ENCODE results near the gene GZF1.

The GZF1 gene

DNA sequence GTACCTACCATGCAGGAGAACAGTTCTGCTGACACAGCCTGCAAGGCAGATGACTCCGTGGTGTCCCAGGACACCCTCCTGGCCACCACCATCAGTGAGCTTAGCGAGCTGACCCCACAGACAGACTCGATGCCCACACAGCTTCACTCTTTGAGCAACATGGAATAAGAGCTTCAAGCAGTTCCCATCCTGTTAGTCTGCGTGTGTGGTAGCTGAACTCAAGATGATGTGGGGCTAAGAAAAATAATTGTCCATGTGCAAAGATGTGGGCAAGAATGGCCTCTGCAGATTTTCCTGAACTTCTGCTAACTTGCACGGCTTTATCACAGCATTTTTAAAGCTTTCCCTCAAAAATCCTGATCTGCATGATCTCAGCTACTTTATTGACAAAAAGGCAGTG lies 8.3 kb downstream of the GZF1 start:
- DNase-seq = no peak

DNA sequence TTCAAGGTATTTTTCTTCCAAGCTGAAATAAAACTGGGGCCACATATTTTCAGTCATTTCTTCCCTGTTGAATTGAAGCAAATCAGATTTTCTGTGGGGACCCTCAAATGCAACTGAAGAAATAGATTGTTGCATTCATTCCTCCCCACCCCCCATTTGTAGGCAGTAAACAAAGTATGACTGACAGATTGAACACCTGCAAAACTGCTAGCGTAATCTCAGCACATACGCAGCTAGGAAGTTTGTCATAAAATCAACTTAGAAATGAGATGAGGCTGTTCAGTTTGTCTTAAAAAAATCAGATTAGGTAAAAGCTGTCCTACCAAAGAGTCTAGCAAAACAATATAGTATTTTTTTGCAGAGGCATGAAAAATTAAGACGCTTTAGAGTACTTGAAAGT lies 8.9 kb downstream of the GZF1 start:
- no peak for DNase-seq

DNA sequence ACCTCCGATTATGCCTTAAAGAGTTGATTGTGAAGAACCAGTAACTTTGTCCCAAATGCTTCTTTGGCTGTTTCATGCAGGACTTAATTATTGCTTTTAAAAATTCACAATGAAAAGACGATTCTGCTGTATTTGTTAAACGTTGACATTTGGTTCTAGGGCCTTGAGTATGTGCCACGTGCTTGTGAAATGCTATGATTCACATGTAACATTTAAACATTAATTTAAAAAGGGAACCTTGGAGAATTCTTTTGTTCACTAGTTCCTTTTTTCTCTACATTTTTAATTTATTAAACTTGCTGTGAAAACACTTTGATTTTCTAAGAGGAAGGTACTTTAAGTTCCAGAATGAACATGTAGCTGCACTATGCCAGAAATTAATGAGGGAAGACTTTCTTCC lies 9.5 kb downstream of the GZF1 start:
- no peak for DNase-seq

DNA sequence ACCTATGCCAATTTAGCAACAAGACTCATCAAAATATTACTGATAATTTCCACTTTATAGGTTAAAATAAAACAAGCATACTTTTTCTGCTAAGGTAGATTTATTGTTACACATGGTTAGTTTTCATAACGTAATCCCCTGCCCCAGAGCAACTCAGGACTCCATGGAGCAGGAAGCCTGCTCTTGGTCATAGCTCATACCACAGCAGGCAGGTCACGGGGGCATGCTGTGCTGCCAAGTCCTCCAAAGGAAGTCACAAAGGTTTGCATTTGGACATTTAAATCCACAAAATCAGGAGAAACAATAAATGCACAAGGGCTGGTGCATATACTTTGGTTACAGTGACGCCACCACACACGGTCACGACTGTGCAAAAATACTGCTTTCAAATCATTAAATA lies 12.5 kb downstream of the GZF1 start:
- no peak for DNase-seq

DNA sequence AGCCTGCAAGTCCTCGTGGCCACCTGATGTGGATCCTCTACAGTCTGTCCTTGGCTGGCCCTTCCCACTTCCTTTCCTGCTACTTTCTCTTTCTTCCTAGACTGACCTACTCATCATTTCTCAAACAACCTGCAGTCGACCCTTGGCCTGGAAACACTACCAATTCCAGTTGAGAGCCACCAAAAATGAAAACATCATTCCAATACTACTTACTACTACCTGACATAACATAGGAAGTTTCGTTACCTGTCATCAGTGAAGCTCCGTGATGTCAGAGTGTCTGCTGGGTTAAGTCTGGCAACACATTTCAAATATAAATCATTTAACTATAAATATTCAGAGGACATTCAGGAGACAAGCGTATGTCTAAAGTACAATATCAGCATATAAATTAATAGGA lies 13.8 kb downstream of the GZF1 start:
- DNase-seq = no peak

DNA sequence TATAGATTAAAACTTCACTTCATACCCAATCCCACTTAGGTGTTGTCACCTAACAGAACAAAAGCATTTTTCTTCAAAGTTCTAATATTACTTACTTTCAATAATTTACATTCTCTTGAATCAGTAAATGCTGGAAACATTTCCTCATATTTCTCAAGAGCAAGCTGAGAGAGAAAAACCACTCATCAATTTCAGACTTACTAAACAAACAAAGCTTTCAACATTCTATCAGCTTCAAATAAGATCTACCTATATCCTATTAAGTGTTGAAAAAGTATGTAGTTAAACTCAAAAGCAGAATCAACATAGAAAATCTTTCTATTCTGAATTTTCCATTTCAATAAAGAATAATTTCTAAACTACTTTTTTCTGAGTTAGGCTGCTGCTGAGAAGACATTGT lies 17.8 kb downstream of the GZF1 start:
- no peak for DNase-seq

DNA sequence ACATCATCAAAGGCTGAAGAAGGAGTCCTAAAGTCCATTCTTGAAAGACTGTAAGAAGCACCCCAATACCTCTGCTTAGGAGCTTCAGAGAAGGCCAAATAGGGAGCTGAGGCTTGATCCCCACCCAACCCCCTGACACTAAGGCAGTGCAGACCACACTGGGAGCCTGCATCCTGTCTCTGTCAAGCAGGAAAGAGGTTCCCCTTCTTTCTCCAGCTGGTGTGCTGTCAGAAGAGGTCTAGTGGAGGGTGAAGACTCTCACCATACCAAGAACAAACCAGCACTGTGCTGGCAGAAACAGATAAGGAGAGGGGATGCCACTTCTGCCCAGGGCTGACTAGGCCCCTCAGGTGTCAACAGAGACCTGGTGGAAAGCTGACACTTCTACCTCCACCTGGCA lies 19.9 kb downstream of the GZF1 start:
- no peak for DNase-seq

DNA sequence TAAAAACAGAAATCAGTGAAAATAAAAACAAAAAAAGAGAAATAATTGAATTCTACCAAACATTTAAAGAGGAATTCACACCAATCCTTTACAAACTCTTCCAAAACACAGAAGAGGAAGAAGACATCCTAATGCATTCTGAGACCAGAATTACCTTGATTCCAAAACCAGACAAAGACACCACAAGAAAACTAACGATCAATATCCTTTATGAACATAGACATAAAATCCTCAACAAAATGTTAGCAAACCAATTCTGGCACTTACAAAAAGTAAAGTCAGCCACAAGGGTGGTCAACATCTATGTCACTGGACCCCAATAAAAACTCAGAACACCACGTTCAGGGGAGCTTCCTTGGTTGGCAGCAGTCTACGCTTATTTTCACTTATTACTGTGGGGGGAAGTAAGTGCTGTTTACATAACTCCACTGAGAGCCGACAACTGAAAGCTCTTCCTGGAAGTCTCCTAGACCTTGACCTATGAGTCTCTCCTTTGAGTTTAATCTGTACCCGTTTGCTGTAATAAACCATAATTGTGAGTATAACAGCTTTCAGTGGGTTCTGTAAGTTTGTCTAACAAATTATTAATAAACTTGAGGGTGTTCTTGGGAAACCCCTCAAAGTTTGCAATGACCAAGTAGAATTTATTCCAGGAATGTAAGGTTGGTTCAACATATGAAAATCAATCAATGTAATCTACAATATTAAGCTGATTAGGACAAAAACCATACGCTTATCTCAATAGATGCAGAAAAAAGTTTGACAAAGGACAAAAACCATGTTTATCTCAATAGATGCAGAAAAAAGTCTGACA lies 24.5 kb downstream of the GZF1 start:
- DNase-seq = no peak

DNA sequence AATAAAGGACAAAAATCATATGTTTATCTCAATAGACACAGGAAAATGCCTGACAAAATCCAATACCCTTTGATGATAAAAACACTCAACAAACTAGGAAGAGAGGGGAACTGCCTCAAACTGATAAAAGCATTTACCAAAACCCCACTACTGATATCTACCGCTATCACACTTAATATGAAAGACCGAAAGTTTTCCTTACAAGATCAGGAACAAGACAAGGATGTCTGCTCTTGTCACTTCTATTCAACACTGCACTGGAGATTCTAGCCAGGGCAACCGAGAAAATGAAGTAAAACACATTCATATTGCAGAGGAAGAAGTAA lies 25.1 kb downstream of the GZF1 start:
- DNase-seq = no peak

DNA sequence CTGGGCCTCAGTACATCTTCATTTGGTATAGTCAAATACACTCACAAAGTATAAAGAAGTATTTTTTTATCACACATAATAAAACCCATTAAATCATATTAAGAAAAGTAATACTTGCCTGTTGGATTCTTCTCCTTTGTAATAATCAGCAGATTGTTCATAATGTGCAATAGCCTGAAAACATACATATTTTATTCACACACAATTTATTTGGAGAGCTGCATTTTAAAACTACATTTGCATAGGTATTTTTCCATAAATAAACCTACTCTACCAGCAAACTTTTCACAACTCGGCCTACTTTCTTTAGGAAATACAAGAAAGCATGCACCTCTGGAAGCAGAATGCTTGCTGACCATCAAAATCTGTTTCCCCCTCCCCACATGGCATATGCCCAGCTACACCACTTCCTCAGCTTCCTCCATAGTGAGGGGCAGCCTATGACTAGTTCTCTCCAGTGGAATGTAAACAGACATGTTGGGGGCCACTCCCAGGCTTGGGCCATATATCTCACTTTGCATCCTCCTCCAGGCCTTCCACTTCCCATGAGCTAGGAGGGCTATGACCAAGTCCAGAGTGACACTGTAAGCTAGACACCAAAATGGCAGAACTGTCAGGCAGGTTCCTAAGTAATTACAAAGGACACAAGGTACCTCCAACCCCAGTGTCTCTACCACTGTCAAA lies 28.3 kb downstream of the GZF1 start:
- no peak for DNase-seq

DNA sequence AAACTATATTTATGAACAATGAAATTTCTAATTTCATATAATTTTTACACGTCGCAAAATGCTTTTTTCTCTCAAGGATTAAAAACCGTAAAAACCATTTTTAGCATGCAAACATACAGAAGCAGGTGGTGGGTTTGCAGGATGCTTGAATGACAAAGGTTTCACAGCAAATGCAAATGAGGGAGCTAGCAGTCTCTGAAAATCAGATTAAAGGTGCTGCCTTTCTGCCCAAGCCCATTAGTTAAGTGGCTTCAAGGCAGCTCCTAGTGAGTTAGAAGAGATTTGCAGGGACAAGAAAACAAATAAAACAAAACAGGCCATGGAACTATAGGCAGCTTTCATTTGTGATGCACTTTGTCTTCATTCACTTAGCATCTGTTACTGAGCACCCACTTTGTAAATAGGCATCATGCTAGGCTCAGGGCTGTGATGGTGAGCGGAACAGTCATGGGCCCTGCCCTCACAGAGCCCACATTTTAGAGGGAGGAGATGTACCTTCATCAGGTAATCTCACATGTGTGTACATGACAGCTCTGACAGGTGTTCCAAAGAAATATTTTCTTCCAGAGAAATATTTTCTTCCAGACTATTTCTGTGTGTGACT lies 29.8 kb downstream of the GZF1 start:
- DNase-seq = no peak

DNA sequence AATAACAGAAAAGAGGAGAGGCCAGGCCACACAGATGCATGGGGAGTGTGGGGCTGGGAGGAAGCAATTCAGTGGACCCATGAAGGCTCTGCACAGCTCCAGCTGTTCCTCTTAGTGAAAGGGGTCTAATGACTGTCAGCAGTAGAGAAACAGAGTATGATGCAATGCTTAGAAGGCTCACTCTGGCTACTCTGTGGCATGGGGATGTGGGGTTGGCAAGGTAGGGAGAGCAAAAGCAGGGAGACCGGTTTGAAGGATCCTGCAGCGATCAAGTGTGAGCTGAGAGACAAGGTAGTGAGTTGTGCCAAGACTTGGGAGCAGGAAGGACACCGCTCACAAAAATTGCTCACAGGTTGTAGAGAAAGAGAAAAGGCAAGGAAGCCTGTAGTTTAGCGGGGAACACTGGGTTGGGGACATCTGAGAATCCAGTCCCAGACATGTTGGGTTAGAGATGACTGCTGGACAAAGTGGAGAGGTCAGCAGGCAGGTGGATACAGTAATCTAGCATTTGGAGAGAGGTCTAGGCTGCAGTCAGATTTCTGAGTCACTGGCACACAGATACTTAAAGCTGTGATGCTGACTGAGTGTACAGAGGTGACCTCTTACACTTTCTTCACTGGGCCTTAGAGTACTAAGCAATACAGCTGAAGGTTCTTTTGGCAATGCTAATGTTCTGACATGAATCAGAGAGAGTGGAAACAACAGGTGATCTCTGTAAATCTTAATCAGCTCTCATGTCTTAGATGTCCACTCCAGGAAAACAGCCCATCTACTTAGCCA lies 32.2 kb downstream of the GZF1 start:
- no peak for DNase-seq

DNA sequence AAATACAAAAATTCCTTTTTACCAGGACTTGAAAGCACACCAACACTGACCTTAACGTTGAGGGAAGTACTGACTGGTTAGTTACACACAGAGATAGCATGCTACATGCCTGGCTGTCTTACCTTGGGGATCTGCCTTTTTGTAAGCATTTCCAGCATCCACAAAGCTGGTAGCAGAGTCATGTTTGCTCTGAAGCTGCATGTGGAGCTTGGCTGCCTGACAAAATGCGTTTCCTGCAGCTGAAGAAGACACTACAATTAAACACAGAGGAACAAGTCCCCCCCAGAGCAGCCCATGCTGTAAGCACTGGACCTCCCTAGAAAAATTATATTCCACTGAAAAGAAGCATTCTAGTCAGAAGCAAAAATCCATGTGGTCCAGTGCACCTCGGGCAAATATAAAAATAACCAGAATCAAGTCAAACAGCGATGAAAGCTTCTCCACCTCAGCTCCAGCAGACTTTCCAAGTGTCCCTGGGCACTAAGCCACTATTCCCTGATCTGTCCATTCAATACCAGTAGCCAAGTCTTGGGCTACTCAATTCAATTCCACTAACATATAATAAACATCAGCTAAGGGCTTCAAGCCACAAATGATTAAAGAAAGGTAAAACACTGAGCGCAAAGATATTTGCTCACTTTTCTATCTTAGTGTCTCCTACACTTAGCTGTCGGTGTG lies 35.1 kb downstream of the GZF1 start:
- no peak for DNase-seq

DNA sequence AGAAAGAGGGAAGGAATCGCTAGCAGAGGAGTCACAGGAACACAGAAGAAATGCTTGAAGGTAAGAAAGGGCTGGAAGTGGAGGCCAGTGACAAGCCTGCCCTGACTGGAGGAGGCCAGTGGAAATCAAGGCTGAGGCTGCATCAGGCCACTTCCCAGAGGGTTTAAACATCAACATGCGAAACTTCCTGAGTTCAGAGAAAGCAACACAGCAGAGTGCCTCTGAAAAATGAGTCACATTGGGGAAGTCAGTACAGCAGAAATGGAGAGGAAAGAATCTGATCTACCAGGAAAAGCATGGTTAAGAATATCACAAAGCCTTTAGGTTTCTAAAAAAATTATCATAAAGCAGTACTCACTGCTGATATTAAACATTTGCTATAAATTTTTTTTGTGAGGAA lies 36.0 kb downstream of the GZF1 start:
- no peak for DNase-seq

DNA sequence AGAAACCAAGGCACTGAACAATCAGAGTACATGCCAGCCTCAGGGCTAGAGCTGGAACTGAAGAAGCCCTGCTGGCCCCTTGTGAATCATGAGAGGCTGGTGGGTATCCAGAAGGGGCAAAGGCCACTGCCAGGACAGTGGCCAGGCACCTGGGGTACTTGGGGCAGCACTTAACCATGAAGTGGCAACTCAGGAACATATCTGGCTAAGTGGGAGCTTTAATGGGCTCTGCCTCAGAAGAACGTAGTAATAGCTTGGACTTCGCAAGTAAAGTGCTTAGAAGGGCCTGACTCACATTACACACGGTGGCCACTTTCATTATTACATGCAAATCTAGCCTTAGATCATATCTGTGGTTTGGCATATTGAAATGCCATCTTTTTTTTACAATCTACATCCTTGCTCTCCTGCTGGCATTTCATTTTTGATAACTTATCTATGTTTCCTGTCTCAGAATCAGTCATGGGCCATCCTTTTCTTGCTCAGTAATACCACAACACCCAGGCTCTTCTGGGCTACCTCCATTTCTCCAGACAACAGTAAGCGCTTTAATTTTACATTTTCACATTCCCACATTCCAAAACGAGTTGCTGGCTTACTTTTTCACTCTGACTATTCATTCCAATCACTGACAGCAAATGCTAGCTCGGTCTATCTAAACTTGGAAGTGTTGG lies 37.7 kb downstream of the GZF1 start:
- DNase-seq = no peak

DNA sequence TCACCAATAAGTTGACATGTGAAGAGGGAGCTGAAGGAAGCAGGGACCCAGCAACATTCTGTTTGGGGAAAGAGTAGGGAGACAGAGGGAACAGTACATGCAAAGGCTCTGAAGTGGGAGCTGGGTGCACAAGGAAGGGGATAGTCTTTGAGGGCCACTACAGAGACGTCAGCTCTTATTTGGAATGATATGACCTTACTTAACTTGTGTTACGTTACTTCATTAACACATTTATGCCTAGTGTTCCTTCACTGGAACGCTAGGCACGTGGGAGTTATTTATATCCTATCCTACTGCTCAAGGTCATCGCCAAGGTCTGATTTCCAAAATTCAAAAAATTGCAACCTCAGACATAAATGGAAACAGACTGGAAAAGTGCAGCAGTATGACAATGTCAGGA lies 39.1 kb downstream of the GZF1 start:
- no peak for DNase-seq

DNA sequence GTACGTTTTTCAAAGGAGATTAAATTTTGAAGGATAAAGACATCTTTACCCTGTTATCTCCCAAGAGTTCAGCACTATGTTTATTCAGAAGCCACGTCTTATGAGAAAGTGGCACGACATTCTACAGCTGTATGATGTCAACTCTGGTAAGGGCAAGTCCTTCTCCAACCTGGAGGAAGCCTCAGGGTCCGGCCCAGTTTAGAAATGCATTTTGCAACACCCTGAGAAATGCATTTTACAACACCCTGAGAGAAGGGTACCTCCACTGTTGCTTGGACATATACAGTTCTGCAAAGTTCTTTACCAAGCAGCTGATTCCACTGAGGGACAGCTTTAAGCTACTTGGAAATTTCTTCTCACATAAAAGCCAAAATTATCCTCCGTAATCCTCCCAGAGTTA lies 41.8 kb downstream of the GZF1 start:
- no peak for DNase-seq

DNA sequence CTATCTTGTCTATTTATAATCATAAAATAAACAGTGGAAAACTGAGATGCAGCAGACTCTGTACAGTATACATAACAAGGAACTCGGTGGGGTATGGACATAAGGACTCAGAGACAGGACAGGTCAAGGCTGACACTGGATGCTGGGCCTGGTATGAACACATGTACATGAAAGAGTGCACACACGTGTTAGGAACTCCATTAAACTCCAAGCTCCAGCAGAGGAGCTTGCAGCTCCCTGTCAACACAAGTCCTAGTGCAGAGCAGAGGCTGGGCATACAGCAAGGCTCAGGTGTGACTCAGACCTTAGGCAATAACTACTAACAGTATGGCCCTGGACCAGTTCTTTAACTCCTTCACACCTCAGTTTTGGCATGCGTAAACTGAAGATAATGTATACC lies 42.2 kb downstream of the GZF1 start:
- no peak for DNase-seq

DNA sequence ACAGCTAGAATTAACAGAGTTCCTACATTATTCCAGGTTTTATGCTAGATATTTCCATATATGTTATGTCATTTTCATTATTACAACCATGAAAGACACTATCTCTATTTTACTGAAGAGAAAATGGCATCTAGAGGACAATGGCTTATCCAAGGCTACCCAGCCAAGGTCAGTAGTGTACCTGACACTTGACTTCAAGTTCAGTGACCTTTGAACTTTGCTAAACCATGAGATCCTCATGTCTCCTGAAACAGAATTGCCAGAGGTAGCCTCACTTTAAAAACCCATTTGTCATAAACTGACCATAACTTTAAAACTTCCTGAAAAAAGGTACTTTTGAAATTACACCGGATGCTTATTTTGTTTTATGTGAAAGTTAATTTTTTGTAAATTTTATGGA lies 44.9 kb downstream of the GZF1 start:
- no peak for DNase-seq

DNA sequence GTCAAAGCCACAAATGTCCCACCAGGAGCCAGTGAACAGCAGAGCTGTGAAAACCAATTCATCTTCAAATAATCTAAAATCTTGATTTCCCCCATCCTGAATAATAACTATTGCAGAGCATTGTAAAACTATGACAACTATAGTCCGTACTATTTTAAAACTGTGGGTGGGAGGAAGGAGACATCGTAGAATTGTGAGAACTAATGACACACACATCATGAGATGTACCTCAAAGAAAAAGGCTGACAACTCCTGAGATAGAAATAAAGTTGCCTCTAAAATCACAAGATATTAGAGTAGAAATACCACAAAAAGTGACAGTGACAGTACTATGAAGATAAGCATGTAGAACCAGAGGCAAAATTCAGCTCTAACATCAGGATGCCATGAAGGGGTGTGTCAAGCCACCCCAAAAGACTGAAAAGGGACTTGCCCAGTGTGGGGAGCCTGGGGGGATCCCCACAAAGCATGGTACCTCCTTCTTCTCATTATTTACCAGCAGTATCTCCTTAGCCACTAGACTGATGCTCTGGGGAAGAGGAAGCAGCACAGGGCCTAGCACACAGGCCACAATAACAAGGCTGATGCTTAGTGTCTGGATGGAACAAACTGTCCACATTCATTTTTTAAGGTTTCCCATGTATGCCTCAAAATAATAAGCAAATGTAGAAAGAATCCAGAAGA lies 45.9 kb downstream of the GZF1 start:
- no peak for DNase-seq

DNA sequence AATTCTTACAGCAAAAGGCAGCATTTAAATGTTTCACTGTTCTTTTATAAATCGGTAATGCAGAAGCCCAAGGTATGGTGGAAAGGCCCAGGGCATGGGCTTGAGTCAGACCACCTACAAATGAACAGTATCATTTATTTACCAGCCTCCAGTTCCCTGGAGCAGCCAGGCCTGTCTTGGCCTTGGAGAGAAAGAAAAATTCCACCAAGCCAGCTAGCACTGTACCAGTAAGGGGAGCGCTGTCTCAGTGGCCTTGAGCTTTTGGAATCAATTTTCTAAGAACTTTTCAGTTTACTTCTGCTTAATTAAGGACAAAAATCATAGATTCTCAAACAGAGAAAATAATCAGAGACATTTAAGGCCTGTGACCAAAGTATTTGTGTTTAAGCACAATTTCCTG lies 47.0 kb downstream of the GZF1 start:
- DNase-seq = no peak

DNA sequence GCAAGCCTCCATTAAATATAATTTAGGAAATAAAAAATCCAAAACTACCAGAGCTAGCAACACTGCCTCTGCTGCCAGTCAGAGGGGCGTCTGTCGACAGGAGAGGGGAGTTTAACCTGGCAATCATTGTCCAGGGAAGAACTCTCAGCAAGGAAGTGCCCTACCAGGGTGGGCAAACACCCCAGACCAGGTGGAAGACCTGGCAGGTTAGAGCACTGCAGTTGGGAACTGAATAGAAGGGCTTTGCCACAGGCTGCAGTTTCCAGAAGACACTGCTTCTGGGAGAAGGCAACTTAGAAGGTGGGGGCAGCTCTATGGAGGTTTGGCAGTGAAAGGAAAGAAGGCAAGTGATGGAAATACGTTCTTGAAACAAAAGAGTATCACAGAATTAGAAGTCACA lies 47.8 kb downstream of the GZF1 start:
- DNase-seq = no peak

Measured in activated CD4-positive, alpha-beta T cell treated with anti-CD3 and anti-CD28 coated beads for 4 hours (primary cell).